Mesodermal cell (in vitro differentiated cells): Measurements from ENCODE around the gene SNRPD1. TPM values are rescaled to one million over a fixed set of nuclear protein-coding genes. Genes with fewer than 3 reads are reported as not detected.
A peak's percentile ranks its signal among the peaks of the same experiment; 100 is the strongest.
"Not testable (repeated sequence)": the region's sequence is repeated elsewhere in the genome, so short reads cannot be mapped to it uniquely, and the experiment has no call there.

Source experiments
- H3K27ac ChIP-seq: 2 replicates; pipeline ENCODE4 v1.7.0; 2013; ENCODE audit warnings: mild to moderate bottlenecking, low read depth, low read length, moderate library complexity; ENCODE audit not compliant: severe bottlenecking
- H3K36me3 ChIP-seq: 2 replicates; pipeline ENCODE4 v1.7.1; 2013; ENCODE audit warnings: mild to moderate bottlenecking, low read length, moderate library complexity; ENCODE audit not compliant: control insufficient read depth, insufficient read depth
- H3K4me1 ChIP-seq: one replicate; pipeline ENCODE4 v1.7.1; 2013; ENCODE audit warnings: mild to moderate bottlenecking, low read length; ENCODE audit not compliant: insufficient read depth, control insufficient read depth, poor library complexity, severe bottlenecking
- H3K4me3 ChIP-seq: 2 replicates; pipeline ENCODE4 v1.7.0; 2013; ENCODE audit warnings: low read length, control low read depth, mild to moderate bottlenecking; ENCODE audit not compliant: insufficient read depth, poor library complexity, severe bottlenecking; ENCODE audit errors: extremely low read depth
- H3K9me3 ChIP-seq: 2 replicates; pipeline ENCODE4 v1.7.1; 2013; ENCODE audit warnings: mild to moderate bottlenecking, low read length, moderate library complexity; ENCODE audit not compliant: control insufficient read depth
- WGBS, 2 experiments: methylation state at CpG; one replicate each; pipeline ENCODE4 v1.1.5; 2013; ENCODE audit warnings: missing lambda C conversion rate in 2 of 2; ENCODE audit not compliant: insufficient coverage in 2 of 2; 5-methylcytosine and 5-hydroxymethylcytosine counted together
- polyA plus RNA-seq, 2 experiments: library from polyadenylated mRNA; stranded (reverse); fragments of 50-300 nt; gene quantifications; one replicate each; pipeline ENCODE4 v1.2.3, GENCODE V29; 2013

SNRPD1 gene
- polyA plus RNA-seq (2013, experiment 1 of 2) = 141 TPM
- polyA plus RNA-seq (2013, experiment 2 of 2) = 149 TPM

DNA sequence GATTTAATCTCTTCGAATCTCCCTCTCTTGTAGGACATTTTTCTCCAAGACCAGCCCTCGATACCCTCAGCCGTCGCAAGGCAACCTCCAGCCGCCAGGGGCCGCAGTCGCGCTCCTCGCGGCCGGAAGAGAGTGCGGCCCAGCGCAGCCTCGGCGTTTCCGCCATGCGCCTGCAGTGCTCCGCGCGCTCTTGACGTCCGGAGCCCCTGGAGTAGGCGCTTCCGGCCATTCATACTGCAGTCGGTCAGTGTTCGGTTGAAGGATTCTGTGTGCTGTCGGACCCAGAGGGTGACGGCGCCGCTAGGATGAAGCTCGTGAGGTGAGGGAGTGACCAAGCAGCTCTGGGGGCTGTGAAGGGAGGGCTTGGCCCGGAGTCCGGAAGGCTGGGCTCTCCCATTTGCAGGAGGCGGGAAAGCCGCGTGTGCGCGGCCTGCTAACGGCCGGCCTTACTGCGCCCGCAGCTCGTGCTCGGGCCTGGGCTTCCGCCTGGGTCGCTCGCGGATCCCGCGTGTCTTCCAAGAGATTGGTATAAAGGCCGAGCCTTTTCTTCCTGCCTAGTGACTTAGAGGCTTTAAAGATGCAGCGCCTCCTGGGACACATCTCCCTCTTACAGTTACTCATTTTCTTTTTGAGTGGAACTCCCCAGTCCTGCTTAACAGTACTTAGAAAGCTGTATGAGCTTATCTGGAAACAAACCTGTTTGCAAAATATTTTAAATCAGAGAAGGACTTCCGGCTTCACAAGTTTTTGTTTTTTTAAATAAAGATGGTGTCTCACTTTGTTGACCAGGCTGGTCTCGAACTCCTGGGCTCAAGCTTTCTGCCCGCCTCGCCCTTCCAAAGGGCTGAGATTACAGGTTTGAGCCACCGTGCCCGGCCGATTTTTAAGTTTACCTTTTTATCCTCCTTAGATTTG is at the start of gene SNRPD1:
Gene SNRPD1 (plus strand): TSS at position 190 of the 915 bp plus-strand sequence. CDS start 116 bp downstream, at position 306.
- 1% methylated on average over 52 to 56 of the region's 59 CpGs for WGBS, 2 experiments
- H3K4me3 ChIP-seq = peak within 1 kb of the TSS; percentile 70

DNA sequence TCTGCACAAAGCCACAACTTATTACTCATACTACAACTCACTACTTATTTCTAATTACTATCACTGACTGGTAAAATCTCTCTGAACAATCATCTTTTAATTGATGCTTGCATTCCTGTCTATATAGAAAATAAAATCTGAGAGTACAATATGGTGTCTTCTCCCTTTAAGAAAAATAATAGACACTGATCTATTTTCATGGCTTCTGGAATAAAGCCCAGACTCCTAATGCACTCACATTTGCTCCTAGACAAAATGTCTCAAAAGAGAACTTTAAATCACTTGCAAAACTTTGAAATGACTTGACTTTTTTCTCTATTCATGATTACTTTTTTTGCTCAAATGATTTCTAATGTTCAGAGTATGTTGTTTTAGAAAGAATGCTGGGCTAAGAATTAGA is 40.3 kb upstream of the SNRPD1 start:
- H3K4me3 ChIP-seq = no peak overlapping the region
- H3K9me3 ChIP-seq = no peaks in the 10 kb centered on the region
- peaks cover 63% of the 10 kb centered on the region for H3K36me3 ChIP-seq
- no peaks in the 10 kb centered on the region for H3K4me1 ChIP-seq
- H3K27ac ChIP-seq = no peak overlapping the region

More for the DNA sequence above, at the start of gene SNRPD1:
- H3K36me3 ChIP-seq = peaks cover 36% of the 10 kb centered on the region
- H3K4me1 ChIP-seq = peaks cover 3% of the 10 kb centered on the region
- peaks cover 6% of the 10 kb centered on the region for H3K9me3 ChIP-seq
- peak within 1 kb of the TSS; percentile 93 for H3K27ac ChIP-seq

DNA sequence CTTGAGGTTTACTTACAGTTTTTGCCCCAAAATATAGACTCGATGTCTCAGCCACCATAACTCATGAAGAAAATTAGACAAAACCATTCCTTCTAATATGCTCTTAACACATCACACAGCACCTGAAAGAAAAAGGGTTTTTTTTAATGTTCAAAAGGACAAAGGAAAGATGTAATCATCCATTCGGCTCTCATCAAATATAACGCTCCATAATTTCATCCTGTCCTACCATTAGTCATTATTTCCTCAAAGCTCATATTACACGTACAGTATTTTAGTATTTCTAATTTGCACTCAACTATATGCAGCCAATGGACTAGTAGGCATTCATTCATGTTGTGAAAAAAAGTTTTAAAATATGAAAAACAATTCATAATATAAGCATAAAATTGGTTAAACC is 36.5 kb upstream of the SNRPD1 start:
- H3K4me3 ChIP-seq = no peak overlapping the region
- peaks cover 58% of the 10 kb centered on the region for H3K36me3 ChIP-seq
- WGBS, 2 experiments = 100% methylated on average over 3 of the region's 4 CpGs; no CpG with 5 or more reads in 1 of the 2 experiments
- H3K4me1 ChIP-seq = no peaks in the 10 kb centered on the region
- no peak overlapping the region for H3K27ac ChIP-seq
- no peaks in the 10 kb centered on the region for H3K9me3 ChIP-seq

DNA sequence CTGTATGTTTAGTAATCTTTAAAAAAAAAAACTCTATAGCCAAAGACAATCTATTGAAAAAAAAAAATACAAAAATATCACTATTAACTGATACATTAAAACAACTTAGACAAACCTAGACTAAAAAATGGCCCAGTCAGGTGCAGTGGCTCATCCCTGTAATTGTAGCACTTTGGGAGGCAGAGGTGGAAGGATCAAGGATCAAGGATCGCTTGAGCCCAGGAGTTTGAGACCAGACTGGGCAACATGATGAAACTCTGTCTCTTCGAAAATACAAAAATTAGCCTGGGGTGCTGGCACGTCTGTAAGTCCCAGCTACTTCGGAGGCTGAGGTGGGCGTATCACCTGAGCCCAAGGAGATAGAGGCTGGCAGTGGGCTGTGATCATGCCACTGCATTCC is 27.7 kb upstream of the SNRPD1 start:
- Histone ChIP-seq H3K9me3 (no peaks in the 10 kb centered on the region), H3K4me1 (no peaks in the 10 kb centered on the region), H3K27ac (no peak overlapping the region), H3K36me3 (peaks cover 34% of the 10 kb centered on the region), H3K4me3 (no peak overlapping the region)
- WGBS, 2 experiments = 92% methylated on average over 4 to 5 of the region's 5 CpGs

DNA sequence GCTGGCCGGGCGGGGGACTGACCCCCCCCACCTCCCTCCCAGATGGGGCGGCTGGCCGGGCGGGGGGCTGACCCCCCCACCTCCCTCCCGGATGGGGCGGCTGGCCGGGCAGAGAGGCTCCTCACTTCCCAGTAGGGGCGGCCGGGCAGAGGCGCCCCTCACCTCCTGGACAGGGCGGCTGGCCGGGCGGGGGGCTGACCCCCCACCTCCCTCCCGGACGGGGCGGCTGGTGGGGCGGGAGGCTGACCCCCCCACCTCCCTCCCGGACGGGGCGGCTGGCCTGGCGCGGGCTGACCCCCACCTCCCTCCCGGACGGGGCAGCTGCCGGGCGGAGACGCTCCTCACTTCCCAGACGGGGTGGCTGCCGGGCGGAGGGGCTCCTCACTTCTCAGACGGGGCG is 19.8 kb upstream of the SNRPD1 start:
- not testable (repeated sequence) for H3K4me3 ChIP-seq, H3K27ac ChIP-seq, H3K4me1 ChIP-seq
- WGBS, 2 experiments = no CpG with 5 or more reads among the region's 33 CpGs
- Histone ChIP-seq H3K36me3 (peaks cover 42% of the 10 kb centered on the region), H3K9me3 (peaks cover 10% of the 10 kb centered on the region)

DNA sequence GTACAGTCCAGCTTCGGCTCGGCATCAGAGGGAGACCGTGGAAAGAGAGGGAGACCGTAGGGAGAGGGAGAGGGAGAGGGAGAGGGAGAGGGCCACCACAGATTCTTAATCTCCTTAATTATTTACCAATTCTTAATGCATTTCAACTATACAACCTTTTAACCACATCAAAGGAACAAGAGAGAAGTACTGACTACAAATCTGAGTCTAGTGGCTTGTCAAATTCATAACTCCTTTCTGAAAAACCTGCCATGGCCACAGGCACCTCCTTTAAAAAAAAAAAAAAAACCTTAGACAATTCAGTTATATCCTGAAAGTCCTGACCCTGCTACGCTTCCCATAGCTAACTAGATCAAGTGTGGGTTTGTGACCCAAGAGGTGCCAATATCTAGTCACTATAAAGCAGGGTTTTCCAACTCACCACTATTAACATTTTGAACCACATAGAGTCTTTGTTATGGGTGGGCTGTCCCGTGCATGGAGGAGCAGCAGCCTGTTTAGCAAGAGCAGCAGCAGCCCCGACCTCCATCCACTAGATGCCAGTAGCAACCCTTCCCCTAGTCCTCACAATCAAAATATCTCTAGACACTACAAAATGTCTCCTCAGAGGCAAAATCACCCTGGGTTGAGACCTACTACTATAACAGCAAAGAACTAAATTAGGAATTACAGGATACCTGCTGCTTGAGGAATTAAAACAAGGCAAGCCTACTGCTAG is 18.4 kb upstream of the SNRPD1 start:
- Histone ChIP-seq H3K36me3 (peaks cover 38% of the 10 kb centered on the region), H3K9me3 (peaks cover 10% of the 10 kb centered on the region), H3K4me1 (peaks cover 5% of the 10 kb centered on the region), H3K4me3 (no peak overlapping the region), H3K27ac (no peak overlapping the region)
- 90 to 100% methylated on average over 1 to 2 of the region's 7 CpGs for WGBS, 2 experiments

DNA sequence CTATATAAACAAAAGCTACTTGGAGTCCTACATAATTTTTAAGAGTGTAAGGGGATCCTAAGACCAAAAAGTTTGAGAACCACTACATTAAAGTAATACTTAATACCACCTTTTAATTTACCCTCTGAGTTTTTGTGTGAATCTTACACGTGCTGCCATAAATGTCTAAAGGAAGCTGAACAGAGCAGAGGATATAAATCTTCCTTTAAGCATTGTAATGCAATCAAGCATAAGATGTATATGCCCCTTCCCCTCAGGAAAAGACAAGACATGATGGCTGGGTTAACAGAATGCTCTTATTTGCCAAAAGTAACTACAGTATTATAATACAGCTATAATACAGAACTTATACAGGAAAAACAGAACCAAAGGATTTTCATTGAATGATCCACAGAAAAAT is 14.5 kb upstream of the SNRPD1 start:
- Histone ChIP-seq H3K9me3 (peaks cover 6% of the 10 kb centered on the region), H3K36me3 (peaks cover 22% of the 10 kb centered on the region), H3K27ac (no peak overlapping the region), H3K4me1 (peaks cover 6% of the 10 kb centered on the region), H3K4me3 (no peak overlapping the region)
- WGBS, 2 experiments = no CpG with 5 or more reads among the region's 1 CpG

DNA sequence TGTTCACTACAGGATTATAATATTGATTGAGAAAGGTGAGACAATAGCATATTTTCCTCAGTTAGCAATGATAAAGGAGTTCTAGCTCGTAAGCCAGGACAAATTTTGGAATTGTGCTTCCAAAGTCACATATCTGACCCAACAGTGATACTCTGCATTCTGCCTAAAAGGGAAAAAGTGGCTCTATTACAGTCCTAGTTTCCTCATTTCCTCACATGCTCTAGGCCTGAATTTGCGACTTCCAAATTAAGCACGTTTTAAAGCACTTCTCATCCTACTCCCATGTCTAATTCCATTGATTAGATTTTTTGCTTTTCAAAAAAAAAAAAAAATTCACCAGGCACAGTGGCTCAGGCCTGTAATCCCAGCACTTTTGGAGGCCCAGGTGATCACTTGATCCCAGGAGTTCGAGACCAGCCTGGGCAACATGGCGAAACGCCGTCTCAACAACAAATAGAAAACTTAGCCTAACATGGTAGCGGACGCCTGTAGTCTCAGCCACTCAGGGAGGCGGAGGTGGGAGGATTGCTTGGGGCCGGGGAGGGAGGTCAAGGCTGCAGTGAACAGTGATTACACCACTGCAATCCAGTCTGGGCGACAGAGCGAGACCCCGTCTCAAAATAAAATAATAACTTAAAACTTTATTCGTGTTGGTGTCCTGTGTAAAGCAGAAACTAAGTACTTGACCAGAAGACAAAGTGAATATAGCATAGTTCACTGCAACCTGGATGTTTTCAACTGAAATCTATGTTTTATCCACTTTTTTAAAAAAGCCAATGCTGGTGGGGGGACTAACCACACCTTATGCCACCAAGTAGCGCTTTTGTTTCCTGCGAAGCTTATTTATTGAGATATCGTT is 13.2 kb upstream of the SNRPD1 start:
- H3K9me3 ChIP-seq = peaks cover 6% of the 10 kb centered on the region
- H3K27ac ChIP-seq = peak overlapping the region; percentile 3
- 57 to 70% methylated on average over 7 to 8 of the region's 18 CpGs for WGBS, 2 experiments
- H3K36me3 ChIP-seq = peaks cover 16% of the 10 kb centered on the region
- H3K4me3 ChIP-seq = peak overlapping the region; percentile 97
- H3K4me1 ChIP-seq = peaks cover 6% of the 10 kb centered on the region

DNA sequence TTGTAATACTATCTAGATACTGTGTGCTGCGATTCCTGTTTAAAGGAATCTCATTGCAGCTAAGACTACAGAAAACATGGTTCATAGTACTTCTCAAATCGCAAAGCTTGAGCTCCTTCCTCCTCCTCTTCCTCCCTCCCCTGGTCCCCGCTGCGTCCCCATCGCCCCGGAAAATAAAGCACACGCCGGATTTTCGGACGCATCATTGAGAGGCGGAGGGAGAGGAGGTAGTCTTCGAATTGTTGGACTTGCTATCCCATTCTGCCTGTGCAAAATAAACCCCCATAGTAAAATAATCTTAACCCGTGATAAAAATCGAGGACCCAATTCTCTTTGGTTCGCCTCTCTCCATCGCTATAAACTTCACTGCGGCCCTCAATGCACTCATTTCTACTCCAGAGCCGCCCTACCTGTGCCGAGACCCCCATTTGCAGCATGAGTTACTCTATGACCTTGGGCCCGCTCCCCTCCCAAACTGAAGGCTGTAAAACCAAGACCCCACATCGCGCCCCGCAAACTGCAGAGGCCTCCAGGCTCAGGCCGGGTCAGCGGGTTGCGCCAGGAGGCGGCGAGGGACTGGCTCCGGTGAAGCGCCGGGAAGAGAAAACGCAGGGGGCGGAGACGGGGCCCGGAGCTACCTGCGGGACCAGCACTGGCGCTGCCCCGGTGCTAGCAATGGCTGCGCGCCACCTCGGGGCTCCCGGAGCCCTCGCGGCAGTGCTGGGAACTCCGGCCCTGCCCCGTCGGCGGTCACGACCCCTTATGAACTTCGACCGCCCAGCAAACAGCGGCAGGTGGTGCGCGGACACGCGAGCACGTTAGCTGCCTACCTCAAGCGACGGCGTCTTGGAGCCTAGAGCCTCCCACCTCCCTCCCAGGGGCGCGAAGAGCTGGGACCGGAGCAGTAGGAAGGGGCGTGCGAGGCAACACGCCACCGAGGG is 12.3 kb upstream of the SNRPD1 start:
- H3K27ac ChIP-seq = peak overlapping the region; percentile 96
- peaks cover 9% of the 10 kb centered on the region for H3K36me3 ChIP-seq
- 0% methylated on average over 41 to 56 of the region's 67 CpGs for WGBS, 2 experiments
- H3K4me3 ChIP-seq = peak overlapping the region; percentile 97
- no peaks in the 10 kb centered on the region for H3K9me3 ChIP-seq
- peaks cover 6% of the 10 kb centered on the region for H3K4me1 ChIP-seq
